HG03342 (cell line): ENCODE data around the gene PLAC9.
A peak's percentile ranks its signal among the peaks of the same experiment; 100 is the strongest.
"Not testable (repeated sequence)": the region's sequence is repeated elsewhere in the genome, so short reads cannot be mapped to it uniquely, and the experiment has no call there.

Experiments
- ATAC-seq: cut with Tn5 transposase; IDR thresholded peaks from one replicate; pipeline ENCODE4 v1.9.1; 2021; ENCODE audit warnings: mild to moderate bottlenecking, moderate library complexity; ENCODE audit not compliant: unreplicated experiment

Gene PLAC9

GRCh38 chr10:80137920-80138319 is 5.4 kb downstream of the PLAC9 start:
- no peak for ATAC-seq

DNA sequence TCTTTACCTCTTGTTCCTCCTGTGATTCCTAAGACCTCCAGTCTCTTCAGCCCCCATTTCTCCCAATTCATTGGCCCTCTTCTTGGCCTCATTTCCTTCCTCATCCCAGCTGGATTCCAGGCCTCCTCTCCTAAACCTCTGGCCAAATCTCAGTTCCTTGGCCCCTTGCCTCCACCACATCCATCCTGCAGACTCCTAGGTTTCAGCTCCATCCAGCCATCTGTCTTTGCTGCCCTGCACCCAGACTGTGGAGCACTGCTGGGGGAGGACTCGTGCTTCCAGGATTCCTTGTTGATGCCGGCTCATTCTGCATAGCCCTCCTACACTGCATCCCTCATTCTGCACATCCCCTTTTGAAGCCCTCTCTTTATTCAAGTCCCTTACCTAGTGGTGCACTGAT is 6.7 kb downstream of the PLAC9 start:
- ATAC-seq, result no peak

GRCh38 chr10:80140251-80140650 is 7.7 kb downstream of the PLAC9 start:
- ATAC-seq, result no peak

- no peak for ATAC-seq
Observed at GRCh38 chr10:80141696-80142460, 9.3 kb downstream of the PLAC9 start.

DNA sequence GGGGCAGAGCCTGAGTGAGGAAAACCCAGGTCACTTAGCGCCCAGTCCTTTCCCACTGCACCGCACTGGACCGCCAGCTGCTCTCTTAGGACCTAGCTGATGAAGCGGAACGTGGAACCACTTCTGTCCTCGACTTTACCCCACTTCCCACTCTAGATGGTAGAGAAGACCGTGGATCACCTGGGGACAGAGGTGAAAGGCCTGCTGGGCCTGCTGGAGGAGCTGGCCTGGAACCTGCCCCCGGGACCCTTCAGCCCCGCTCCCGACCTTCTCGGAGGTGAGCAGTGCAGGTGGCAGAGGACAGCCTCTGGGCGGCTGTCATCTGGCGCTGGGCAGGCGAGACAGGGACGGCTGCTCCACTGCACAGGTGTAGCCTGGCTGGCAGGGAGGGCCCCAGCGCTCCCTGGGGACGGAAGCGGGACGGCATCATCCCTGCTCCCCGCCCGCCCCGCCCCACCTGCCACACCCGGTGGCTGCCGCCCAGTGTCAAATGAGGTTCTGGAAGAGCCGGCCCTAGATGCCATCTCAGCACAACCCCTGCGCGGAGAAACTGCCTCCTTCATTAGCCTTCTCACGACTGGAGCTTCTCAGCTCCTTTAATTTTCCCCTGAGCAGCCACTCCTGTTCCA is 11.7 kb downstream of the PLAC9 start:
- peak; percentile 60 for ATAC-seq

DNA sequence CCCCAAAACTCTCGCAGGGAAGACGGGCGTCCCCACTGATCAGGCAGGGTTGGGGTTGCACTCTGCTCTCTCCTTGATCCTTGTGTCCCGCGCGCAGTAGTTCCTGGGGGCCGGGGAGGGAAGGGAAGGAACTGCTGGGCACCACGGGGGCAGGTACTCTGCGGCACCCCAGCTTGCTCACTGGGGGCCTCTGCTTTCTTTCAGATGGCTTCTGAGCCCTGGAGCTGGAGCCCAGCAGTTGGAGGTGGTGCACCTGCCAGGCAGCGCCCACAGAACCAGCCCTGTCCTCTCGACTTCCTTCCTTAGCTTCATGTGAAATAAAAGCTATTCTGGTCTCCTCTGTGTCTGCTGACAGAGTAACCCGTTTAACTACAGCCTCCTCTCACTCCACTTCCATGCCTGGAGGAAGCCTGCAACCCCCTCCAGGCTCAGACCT is 12.2 kb downstream of the PLAC9 start:
- peak; percentile 31 for ATAC-seq

- ATAC-seq, result not testable (repeated sequence)
Observed at GRCh38 chr10:80145406-80146308, 13.1 kb downstream of the PLAC9 start.

DNA sequence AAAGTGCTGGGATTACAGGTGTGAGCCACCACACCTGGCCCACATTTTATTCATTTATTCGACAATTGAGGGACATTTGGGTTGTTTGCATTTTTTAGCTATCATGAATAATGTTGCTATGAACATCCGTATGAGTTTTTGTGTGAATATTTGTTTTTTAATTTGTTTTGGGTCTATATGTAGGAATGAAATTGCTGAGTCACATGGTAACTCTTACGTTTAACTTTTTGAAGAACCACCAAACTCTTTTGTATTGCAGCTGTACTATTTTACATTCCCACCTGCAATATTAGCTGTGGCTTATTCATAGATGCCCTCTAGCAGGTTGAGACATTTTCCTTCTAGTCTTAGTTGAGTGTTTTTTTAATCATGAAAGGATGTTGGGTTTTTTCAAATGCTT is 14.4 kb downstream of the PLAC9 start:
- ATAC-seq, result no peak

GRCh38 chr10:80148166-80148805 is 15.8 kb downstream of the PLAC9 start:
- no peak for ATAC-seq

GRCh38 chr10:80149123-80149522 is 16.6 kb downstream of the PLAC9 start:
- no peak for ATAC-seq

DNA sequence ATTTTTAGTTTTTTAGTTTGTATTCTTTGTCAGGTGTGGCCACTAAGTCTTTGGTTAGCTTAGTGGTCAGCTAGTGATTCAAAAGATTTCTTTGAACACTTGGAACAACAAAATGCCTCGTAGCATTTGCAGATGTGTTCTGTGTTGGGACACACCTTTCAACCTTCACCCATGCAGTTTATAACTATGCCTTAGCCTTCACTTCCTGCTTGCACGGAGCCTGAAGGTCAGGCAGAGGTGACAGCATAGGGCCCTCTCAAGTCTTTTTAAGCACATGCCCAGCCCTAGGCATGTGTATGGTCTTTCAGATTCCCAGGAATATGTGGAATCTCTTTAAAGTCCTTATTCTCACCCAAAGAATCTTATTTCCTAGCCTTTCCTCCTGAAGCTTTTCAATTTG is 17.6 kb downstream of the PLAC9 start:
- ATAC-seq, result no peak

GRCh38 chr10:80152820-80153219 is 20.3 kb downstream of the PLAC9 start:
- no peak for ATAC-seq

DNA sequence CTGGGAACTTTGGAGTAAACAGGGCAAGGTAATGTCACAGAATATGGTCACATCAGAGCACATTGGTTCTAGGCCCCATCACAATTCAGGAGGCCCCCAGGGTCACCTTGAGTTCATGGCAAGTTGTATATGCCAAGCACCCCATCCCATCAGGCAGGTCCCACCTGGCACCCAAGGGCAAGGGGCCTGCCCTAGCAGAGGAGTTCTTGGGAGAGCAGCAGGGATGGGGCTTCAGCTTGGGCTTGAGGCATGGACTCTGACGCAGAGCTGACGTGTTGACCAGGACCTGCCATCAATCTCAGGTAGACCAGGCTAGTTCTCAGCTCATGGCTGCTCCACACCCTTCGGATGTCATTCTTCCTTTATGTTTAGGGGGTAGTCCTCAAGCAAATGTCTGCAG is 20.9 kb downstream of the PLAC9 start:
- no peak for ATAC-seq

- ATAC-seq, result no peak
Observed at GRCh38 chr10:80154626-80154977, 22.1 kb downstream of the PLAC9 start.

DNA sequence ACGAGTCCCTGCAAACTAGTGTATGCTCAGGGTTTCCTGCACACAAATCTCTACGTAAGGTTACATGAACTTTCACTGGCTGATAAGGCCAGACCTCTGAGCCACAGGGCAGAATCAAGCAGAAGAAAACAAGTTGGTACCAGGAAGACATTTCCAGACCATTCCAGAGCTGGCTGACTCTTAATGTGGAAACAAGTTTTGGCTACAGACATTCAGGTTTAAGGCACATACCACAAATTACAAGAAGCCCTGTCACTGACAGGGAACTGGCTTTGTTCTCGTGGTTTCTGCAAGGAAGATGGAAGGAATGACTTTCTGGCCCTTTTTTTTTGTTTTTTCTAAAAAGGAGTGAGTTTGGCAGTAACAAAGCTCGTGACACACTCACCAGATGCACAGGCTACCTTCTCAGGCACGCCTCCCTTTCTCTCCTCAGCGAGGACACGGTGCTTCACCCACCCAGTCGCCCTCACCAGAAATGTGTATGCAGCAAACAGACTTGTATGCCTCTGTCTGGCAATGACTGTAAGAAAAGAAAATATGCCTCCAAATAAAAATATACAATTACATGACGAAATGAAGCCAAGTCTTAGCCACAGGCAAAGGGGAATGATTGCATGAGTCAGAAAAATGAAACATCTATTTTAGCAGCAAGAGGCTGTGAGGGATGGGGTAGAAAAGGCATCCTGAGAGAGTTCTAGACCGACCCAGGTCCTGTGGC is 22.6 kb downstream of the PLAC9 start:
- ATAC-seq, result no peak

DNA sequence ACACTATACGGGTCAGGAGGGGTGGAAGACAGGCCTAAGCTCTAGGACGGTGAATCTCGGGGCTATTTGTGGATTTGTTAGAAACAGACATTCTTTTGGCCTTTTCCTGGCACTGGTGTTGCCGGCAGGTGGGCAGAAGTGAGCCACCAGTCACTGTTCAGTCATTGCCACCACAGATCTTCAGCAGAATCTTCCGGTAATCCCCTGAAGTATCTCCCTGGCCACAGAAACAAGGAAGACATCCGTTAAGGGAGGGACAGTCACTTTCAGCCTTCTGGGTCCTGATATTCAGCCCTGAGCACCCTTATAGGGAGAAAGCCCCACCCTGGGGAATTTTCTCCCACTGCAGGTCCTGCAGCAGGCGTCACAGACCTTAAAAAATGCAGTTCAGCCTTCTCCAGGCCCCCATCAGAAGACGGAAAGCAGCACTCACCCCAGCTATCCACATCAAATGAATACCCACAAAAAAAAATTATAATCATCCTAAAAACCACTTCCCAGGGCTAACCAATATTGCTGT is 23.2 kb downstream of the PLAC9 start:
- ATAC-seq, result no peak

DNA sequence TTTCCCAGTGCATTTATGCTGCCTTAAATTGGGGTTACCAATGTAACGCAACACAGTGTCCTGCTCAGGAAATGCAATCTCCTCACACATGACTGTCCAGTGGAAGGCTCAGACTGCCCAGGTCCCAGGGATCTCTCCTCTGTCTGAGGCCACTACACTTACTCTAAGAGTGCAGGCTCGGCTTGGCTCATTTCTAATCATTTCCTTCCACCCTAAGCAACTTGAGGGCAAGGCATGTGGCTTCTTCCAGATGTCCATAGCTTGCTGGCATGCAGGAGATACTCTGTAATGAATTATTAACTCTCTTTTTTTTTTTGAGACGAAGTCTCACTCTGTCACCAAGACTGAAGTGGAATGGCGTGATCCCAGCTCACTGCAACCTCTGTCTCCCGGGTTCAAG is 23.7 kb downstream of the PLAC9 start:
- no peak for ATAC-seq

DNA sequence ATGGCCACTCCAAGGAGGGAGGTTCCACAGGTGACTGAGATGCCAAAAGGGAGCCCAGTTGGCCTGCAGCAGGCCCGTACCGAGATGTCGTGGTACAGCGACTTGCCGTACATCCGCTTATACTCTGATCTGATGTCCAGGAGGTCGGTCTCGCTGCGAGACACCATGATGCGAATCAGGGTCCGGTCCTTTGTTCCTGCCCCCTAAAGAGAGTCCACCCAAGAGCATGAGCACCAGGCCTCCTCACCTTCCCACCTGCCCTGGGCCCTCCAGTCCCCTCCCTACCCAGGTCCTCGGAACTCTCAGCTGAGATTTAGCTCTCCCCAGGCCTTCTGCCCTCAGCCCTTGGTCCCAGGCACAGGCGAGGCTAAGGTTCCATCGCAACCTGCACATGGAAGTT is 25.0 kb downstream of the PLAC9 start:
- no peak for ATAC-seq

- no peak for ATAC-seq
Observed at GRCh38 chr10:80158126-80158525, 25.6 kb downstream of the PLAC9 start.

- no peak for ATAC-seq
Observed at GRCh38 chr10:80158598-80159127, 26.1 kb downstream of the PLAC9 start.
